ENCODE results near the gene GPR183. TPM values are rescaled to one million over a fixed set of nuclear protein-coding genes. Genes with fewer than 3 reads are reported as not detected.

Gene GPR183
- total RNA-seq, 1 experiment from 2014 or later: 0.15 TPM

DNA sequence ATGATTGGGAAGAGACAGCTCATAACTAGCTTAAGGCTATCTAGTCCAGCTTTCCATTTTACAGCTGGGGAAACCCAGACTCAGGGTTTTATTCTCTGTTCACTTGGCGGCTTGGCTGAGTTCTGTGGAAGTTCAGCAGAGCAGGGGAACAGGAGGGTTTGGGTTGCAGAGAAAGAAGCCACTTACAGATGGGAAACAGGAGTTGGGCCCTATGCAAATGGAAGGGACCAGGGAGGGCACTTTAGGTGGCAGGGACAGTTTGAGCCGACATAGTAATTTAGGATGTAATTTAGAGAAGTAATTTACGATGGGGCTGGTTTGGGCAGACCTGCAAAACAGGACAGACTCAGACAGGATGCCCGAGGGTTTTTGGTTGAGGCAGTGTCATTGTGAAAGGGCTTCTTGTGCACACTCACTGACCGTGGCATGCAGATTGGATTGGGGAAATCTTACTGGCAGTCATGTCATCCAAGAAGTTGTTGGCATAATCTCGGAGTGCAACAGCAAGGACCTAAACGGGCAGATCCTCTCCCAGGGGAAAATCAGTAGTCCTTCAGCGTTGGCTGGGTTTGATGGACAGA is 47.3 kb upstream of the GPR183 start:
- in situ Hi-C loops (cut with HindIII; ENCODE audit: low pct_unique_long_range_greater_than_20kb, low sequenced_read_pairs): no loop called here

DNA sequence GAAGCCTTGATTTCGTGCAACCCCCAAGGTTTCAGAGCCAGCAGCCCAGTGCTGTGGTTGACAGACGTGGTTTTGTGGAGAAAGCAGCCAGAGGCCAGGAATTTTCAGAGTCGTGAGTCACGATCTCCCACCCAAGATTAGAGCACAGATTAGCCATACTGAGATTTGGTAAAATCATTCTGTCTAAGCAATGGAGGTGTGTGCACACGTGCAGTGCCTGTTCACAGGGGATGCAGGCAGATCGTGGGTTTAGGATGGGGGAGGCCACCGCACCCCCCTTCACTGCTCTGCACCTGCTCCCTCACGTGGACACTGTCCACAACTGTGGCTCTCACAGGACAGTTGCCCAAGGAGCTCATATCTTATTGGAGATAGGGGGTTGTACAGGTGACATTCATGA is 46.6 kb upstream of the GPR183 start:
- CTCF ChIA-PET: no interaction called here
- H3K4me1 ChIP-seq (ENCODE audit: control insufficient read depth, insufficient read depth, low read length): no peaks in the 10 kb centered on the region
- no peaks in the 10 kb centered on the region for H3K27me3 ChIP-seq (ENCODE audit: control insufficient read depth, insufficient read depth, low read length)
- H3K9me3 ChIP-seq (ENCODE audit: control insufficient read depth, insufficient read depth, low read depth, low read length): no peaks in the 10 kb centered on the region
- POLR2A ChIA-PET: no interaction called here
- no peak for DNase-seq (ENCODE audit: low read depth, low spot score)
- ATAC-seq: no peak
- intact Hi-C loops (cut with micrococcal nuclease; ENCODE audit: unreplicated experiment): no loop called here
- H3K4me3 ChIP-seq (ENCODE audit: low read depth in 2 of 2, low read length in 2 of 2): no peak overlapping the region
- H3K36me3 ChIP-seq (ENCODE audit: control insufficient read depth, insufficient read depth, low read length): 0 out of 2 replicates have a peak, but pooled peaks cover 2% of the 10 kb centered on the region
- TF ChIP-seq TCF7L2 (IDR thresholded peaks at IDR 0.05; ENCODE audit: low read depth, low read length) (no peak), POLR2AphosphoS5 (IDR thresholded peaks at IDR 0.05; ENCODE audit: low read depth, low read length) (no peak), SIN3A (IDR thresholded peaks at IDR 0.05; ENCODE audit: borderline replicate concordance, insufficient read depth, low read depth, low read length) (no peak), REST (IDR thresholded peaks at IDR 0.05; ENCODE audit: insufficient read depth in 1 of 2, low read depth in 2 of 2, low read length in 1 of 2) (no peak)
- TF ChIP-seq, protein P1, sequence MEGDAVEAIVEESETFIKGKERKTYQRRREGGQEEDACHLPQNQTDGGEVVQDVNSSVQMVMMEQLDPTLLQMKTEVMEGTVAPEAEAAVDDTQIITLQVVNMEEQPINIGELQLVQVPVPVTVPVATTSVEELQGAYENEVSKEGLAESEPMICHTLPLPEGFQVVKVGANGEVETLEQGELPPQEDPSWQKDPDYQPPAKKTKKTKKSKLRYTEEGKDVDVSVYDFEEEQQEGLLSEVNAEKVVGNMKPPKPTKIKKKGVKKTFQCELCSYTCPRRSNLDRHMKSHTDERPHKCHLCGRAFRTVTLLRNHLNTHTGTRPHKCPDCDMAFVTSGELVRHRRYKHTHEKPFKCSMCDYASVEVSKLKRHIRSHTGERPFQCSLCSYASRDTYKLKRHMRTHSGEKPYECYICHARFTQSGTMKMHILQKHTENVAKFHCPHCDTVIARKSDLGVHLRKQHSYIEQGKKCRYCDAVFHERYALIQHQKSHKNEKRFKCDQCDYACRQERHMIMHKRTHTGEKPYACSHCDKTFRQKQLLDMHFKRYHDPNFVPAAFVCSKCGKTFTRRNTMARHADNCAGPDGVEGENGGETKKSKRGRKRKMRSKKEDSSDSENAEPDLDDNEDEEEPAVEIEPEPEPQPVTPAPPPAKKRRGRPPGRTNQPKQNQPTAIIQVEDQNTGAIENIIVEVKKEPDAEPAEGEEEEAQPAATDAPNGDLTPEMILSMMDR (IDR thresholded peaks at IDR 0.05): no peak
- in situ Hi-C loops (cut with HindIII; ENCODE audit: low pct_unique_long_range_greater_than_20kb, low sequenced_read_pairs): no loop called here
- H3K27ac ChIP-seq (ENCODE audit: low read length): no peak overlapping the region
- BruUV-seq (replicated peaks): no TSS peak

More for the DNA sequence above, 47.3 kb upstream of the GPR183 start:
- no peak overlapping the region for H3K4me3 ChIP-seq (ENCODE audit: low read depth in 2 of 2, low read length in 2 of 2)
- H3K27ac ChIP-seq (ENCODE audit: low read length): no peak overlapping the region
- BruUV-seq (replicated peaks): no TSS peak
- CTCF ChIA-PET: no interaction called here
- POLR2A ChIA-PET: no interaction called here
- H3K36me3 ChIP-seq (ENCODE audit: control insufficient read depth, insufficient read depth, low read length): 0 out of 2 replicates have a peak, but pooled peaks cover 2% of the 10 kb centered on the region
- ATAC-seq (no peak), DNase-seq (ENCODE audit: low read depth, low spot score) (no peak)
- TF ChIP-seq TCF7L2 (IDR thresholded peaks at IDR 0.05; ENCODE audit: low read depth, low read length): no peak
- TF ChIP-seq REST (IDR thresholded peaks at IDR 0.05; ENCODE audit: insufficient read depth in 1 of 2, low read depth in 2 of 2, low read length in 1 of 2): no peak
- no peaks in the 10 kb centered on the region for H3K27me3 ChIP-seq (ENCODE audit: control insufficient read depth, insufficient read depth, low read length)
- no peaks in the 10 kb centered on the region for H3K9me3 ChIP-seq (ENCODE audit: control insufficient read depth, insufficient read depth, low read depth, low read length)
- intact Hi-C loops (cut with micrococcal nuclease; ENCODE audit: unreplicated experiment): no loop called here
- H3K4me1 ChIP-seq (ENCODE audit: control insufficient read depth, insufficient read depth, low read length): no peaks in the 10 kb centered on the region

All from Panc1 (cell line).